ENCODE measurements around the gene BEND3.
"Not testable (repeated sequence)": the region's sequence is repeated elsewhere in the genome, so short reads cannot be mapped to it uniquely, and the experiment has no call there.

Gene BEND3

GRCh38 chr6:107098436-107099307, 16.6 kb downstream of the BEND3 start:
- POLR2A ChIA-PET, result interaction anchor here (1.0 kb wide), 1 partner anchor 17 kb away, joined by 3 read pairs; no protein-coding TSS in a partner anchor
- TF ChIP-seq L3MBTL2 (conservative IDR thresholded peaks at IDR 0.05), result no peak
- no peak for TF ChIP-seq PKNOX1 (IDR thresholded peaks at IDR 0.05)
- no peak for TF ChIP-seq BHLHE40 (IDR thresholded peaks at IDR 0.05; ENCODE audit: borderline replicate concordance)
- no peak for TF ChIP-seq FOXA1 (IDR thresholded peaks at IDR 0.05)
- no peak for TF ChIP-seq ELF4 (IDR thresholded peaks at IDR 0.05)
- TF ChIP-seq TARDBP (IDR thresholded peaks at IDR 0.05), result no peak
- TF ChIP-seq LEF1 (IDR thresholded peaks at IDR 0.05; ENCODE audit: borderline replicate concordance), result no peak
- TF ChIP-seq SP1 (IDR thresholded peaks at IDR 0.05), result no peak
- TF ChIP-seq CTBP1 (IDR thresholded peaks at IDR 0.05; ENCODE audit: borderline replicate concordance), result no peak
- no peak for TF ChIP-seq SUZ12 (IDR thresholded peaks at IDR 0.05)
- no peak for TF ChIP-seq HDGF (IDR thresholded peaks at IDR 0.05; ENCODE audit: borderline replicate concordance)
- no peak for TF ChIP-seq ARNT (IDR thresholded peaks at IDR 0.05)
- TF ChIP-seq FOXK2 (IDR thresholded peaks at IDR 0.05), result no peak
- no peak for TF ChIP-seq ZNF384 (IDR thresholded peaks at IDR 0.05)
- TF ChIP-seq NFRKB (IDR thresholded peaks at IDR 0.05), result no peak
- TF ChIP-seq FOXM1 (IDR thresholded peaks at IDR 0.05; ENCODE audit: borderline replicate concordance), result no peak
- CTCF ChIA-PET, result interaction anchor here (0.9 to 1.0 kb wide), 2 partner anchors 12 to 15 kb away, joined by 3 to 4 read pairs; no protein-coding TSS in a partner anchor
- no peak for DNase-seq (ENCODE audit: extremely low spot score)

GRCh38 chr6:107084459-107084858, 30.9 kb downstream of the BEND3 start:
- DNase-seq (ENCODE audit: extremely low spot score), result not testable (repeated sequence)
- CTCF ChIA-PET, result interaction anchor here (1.3 kb wide), 1 partner anchor 29 kb away, joined by 3 read pairs; no protein-coding TSS in a partner anchor
- POLR2A ChIA-PET, result interaction anchor here (0.9 kb wide), 1 partner anchor 31 kb away, joined by 3 read pairs; the partner anchor contains the start of gene BEND3

GRCh38 chr6:107083921-107084320, 31.4 kb downstream of the BEND3 start:
- no peak for TF ChIP-seq SUZ12 (IDR thresholded peaks at IDR 0.05)
- TF ChIP-seq LEF1 (IDR thresholded peaks at IDR 0.05; ENCODE audit: borderline replicate concordance), result no peak
- no peak for TF ChIP-seq ZNF384 (IDR thresholded peaks at IDR 0.05)
- TF ChIP-seq PKNOX1 (IDR thresholded peaks at IDR 0.05), result no peak
- TF ChIP-seq FOXK2 (IDR thresholded peaks at IDR 0.05), result no peak
- no peak for TF ChIP-seq L3MBTL2 (conservative IDR thresholded peaks at IDR 0.05)
- TF ChIP-seq HDGF (IDR thresholded peaks at IDR 0.05; ENCODE audit: borderline replicate concordance), result no peak
- no peak for TF ChIP-seq ARNT (IDR thresholded peaks at IDR 0.05)
- CTCF ChIA-PET, result interaction anchor here (1.3 kb wide), 1 partner anchor 30 kb away, joined by 3 read pairs; no protein-coding TSS in a partner anchor
- DNase-seq (ENCODE audit: extremely low spot score), result no peak
- POLR2A ChIA-PET, result no interaction called here

GRCh38 chr6:107083047-107083768, 32.1 kb downstream of the BEND3 start:
- ChIA-PET POLR2A (no interaction called here), CTCF (no interaction called here)
- TF ChIP-seq BHLHE40 (IDR thresholded peaks at IDR 0.05; ENCODE audit: borderline replicate concordance), result no peak
- no peak for TF ChIP-seq NFRKB (IDR thresholded peaks at IDR 0.05)
- TF ChIP-seq LEF1 (IDR thresholded peaks at IDR 0.05; ENCODE audit: borderline replicate concordance), result no peak
- no peak for TF ChIP-seq ARNT (IDR thresholded peaks at IDR 0.05)
- TF ChIP-seq PKNOX1 (IDR thresholded peaks at IDR 0.05), result no peak
- no peak for TF ChIP-seq ELF4 (IDR thresholded peaks at IDR 0.05)
- TF ChIP-seq FOXM1 (IDR thresholded peaks at IDR 0.05; ENCODE audit: borderline replicate concordance), result no peak
- TF ChIP-seq FOXA1 (IDR thresholded peaks at IDR 0.05), result no peak
- no peak for TF ChIP-seq ZNF384 (IDR thresholded peaks at IDR 0.05)
- TF ChIP-seq TARDBP (IDR thresholded peaks at IDR 0.05), result no peak
- DNase-seq (ENCODE audit: extremely low spot score), result no peak

GRCh38 chr6:107082045-107082444, 33.3 kb downstream of the BEND3 start:
- peak; percentile 4 for DNase-seq (ENCODE audit: extremely low spot score)
- CTCF ChIA-PET, result interaction anchor here (0.6 to 1.2 kb wide), 2 partner anchors 28 to 32 kb away, joined by 3 to 4 read pairs; no protein-coding TSS in a partner anchor
- TF ChIP-seq NFRKB (IDR thresholded peaks at IDR 0.05) (no peak), BHLHE40 (IDR thresholded peaks at IDR 0.05; ENCODE audit: borderline replicate concordance) (no peak), L3MBTL2 (conservative IDR thresholded peaks at IDR 0.05) (no peak), ELF4 (IDR thresholded peaks at IDR 0.05) (no peak), CTBP1 (IDR thresholded peaks at IDR 0.05; ENCODE audit: borderline replicate concordance) (no peak), ARNT (IDR thresholded peaks at IDR 0.05) (no peak), LEF1 (IDR thresholded peaks at IDR 0.05; ENCODE audit: borderline replicate concordance) (no peak), SP1 (IDR thresholded peaks at IDR 0.05) (no peak), FOXK2 (IDR thresholded peaks at IDR 0.05) (no peak), PKNOX1 (IDR thresholded peaks at IDR 0.05) (no peak), FOXA1 (IDR thresholded peaks at IDR 0.05) (no peak), TARDBP (IDR thresholded peaks at IDR 0.05) (no peak), ZNF384 (IDR thresholded peaks at IDR 0.05) (no peak), SUZ12 (IDR thresholded peaks at IDR 0.05) (no peak), HDGF (IDR thresholded peaks at IDR 0.05; ENCODE audit: borderline replicate concordance) (no peak)
- POLR2A ChIA-PET, result interaction anchor here (0.7 to 1.0 kb wide), 3 partner anchors 9 to 34 kb away, joined by 3 to 4 read pairs (median 4); no protein-coding TSS in a partner anchor
